Hepatocyte (in vitro differentiated cells): ENCODE measurements around the gene PTPRD. TPM values are rescaled to one million over a fixed set of nuclear protein-coding genes. Genes with fewer than 3 reads are reported as not detected.

Experiments
- DNase-seq: peaks from one replicate; pipeline ENCODE4 v3.0.0-alpha.2; 2016; ENCODE audit warnings: low spot score
- H2AFZ ChIP-seq: fragments of 200-600 bp; sonication (generic); 2 replicates; pipeline ENCODE4 v1.6.0; 2016; ENCODE audit warnings: antibody characterized with exemption, mild to moderate bottlenecking
- H3K27ac ChIP-seq: fragments of 200-600 bp; sonication (generic); 2 replicates; pipeline ENCODE4 v1.5.1; 2016; ENCODE audit warnings: mild to moderate bottlenecking
- H3K27me3 ChIP-seq: fragments of 200-600 bp; sonication (generic); 2 replicates; pipeline ENCODE4 v1.6.1; 2016
- H3K36me3 ChIP-seq: fragments of 200-600 bp; sonication (generic); replicated peaks from 2 replicates; pipeline ENCODE4 v1.5.1; 2016; ENCODE audit warnings: low read depth; ENCODE audit not compliant: insufficient read depth
- H3K4me1 ChIP-seq: fragments of 200-600 bp; sonication (generic); 2 replicates; pipeline ENCODE4 v1.5.1; 2016; ENCODE audit warnings: mild to moderate bottlenecking, moderate library complexity; ENCODE audit not compliant: insufficient read depth
- H3K4me2 ChIP-seq: fragments of 200-600 bp; sonication (generic); 2 replicates; pipeline ENCODE4 v1.6.0; 2016
- H3K4me3 ChIP-seq: fragments of 200-600 bp; sonication (generic); 2 replicates; pipeline ENCODE4 v1.5.1; 2016; ENCODE audit warnings: mild to moderate bottlenecking
- H3K79me2 ChIP-seq: fragments of 200-600 bp; sonication (generic); 2 replicates; pipeline ENCODE4 v1.6.0; 2017; ENCODE audit warnings: mild to moderate bottlenecking
- H3K9me2 ChIP-seq: fragments of 200-600 bp; sonication (generic); replicated peaks from 2 replicates; pipeline ENCODE4 v1.6.0; 2017; ENCODE audit warnings: mild to moderate bottlenecking; ENCODE audit not compliant: insufficient read depth
- H3K9me3 ChIP-seq: fragments of 200-600 bp; sonication (generic); 2 replicates; pipeline ENCODE4 v1.5.1; 2016; ENCODE audit warnings: low read depth, mild to moderate bottlenecking
- H4K20me1 ChIP-seq: fragments of 200-600 bp; sonication (generic); 2 replicates; pipeline ENCODE4 v1.6.0; 2016; ENCODE audit warnings: mild to moderate bottlenecking; ENCODE audit not compliant: insufficient read depth, poor library complexity, severe bottlenecking
- EZH2 ChIP-seq: fragments of 200-600 bp; sonication (generic); IDR thresholded peaks from 2 replicates; pipeline ENCODE4 v1.6.1; 2016; ENCODE audit warnings: antibody characterized with exemption, mild to moderate bottlenecking, borderline replicate concordance
- EZH2phosphoT487 ChIP-seq: fragments of 200-600 bp; sonication (generic); IDR thresholded peaks from one replicate; pipeline ENCODE4 v1.6.1; 2018; ENCODE audit warnings: antibody characterized with exemption, mild to moderate bottlenecking, low read depth, moderate library complexity; ENCODE audit not compliant: unreplicated experiment, severe bottlenecking
- WGBS: methylation state at CpG from one replicate; pipeline ENCODE4 v1.1.6; 2016; ENCODE audit warnings: low lambda C conversion rate; ENCODE audit errors: missing lambda C conversion rate; 5-methylcytosine and 5-hydroxymethylcytosine counted together
- polyA plus RNA-seq: library from polyadenylated mRNA; unstranded; fragments of >200 nt; fragmentation: Nextera tagmentation; extraction: Ambion mirVana; gene quantifications from 2 replicates; pipeline ENCODE4 v1.2.1, GENCODE V29; 2016
- total RNA-seq: library from RNA; depleted of rRNA; stranded (reverse); fragments of >200 nt; gene quantifications from 2 replicates; pipeline ENCODE4 v1.2.3, GENCODE V29; 2014
- TF ChIP-seq, protein P1 (sequence below): fragments of 200-600 bp; sonication (generic); IDR thresholded peaks from 2 replicates; pipeline ENCODE4 v1.5.1; 2016; ENCODE audit warnings: antibody characterized with exemption, mild to moderate bottlenecking; ENCODE audit not compliant: poor library complexity

Gene PTPRD
- total and polyA plus RNA-seq, 2 experiments from 2014 or later = 6.5 to 77.6 TPM

DNA sequence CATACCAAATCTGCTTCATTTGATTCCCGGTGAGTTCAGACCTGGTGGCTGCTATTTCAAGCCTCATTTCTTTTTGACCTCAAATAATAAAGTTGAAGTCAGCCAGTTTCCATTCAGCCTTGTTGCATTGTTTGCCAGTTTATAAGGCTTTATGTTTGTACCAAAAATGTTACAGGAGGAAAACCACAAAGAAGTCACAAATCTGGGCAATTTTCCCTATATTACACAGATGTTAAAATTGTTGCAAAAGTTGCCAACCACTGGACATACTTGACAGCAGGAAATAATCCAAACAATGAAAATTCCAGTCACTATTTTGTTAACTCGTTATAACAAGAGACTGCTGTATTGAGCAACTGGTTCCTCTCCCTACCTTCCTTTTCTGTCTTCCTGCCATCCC, 1488.2 kb downstream of the PTPRD start:
- Histone ChIP-seq H3K79me2 (no peaks in the 10 kb centered on the region), H3K27me3 (no peaks in the 10 kb centered on the region), H3K9me3 (no peaks in the 10 kb centered on the region), H3K36me3 (no peaks in the 10 kb centered on the region), H3K4me3 (no peak overlapping the region), H4K20me1 (no peaks in the 10 kb centered on the region), H3K4me1 (no peaks in the 10 kb centered on the region), H3K9me2 (no peaks in the 10 kb centered on the region), H3K27ac (no peak overlapping the region), H3K4me2 (no peak overlapping the region), H2AFZ (no peak overlapping the region)
- DNase-seq = no peak
- WGBS = 58% methylated on average over 2 of the region's 2 CpGs
- TF ChIP-seq EZH2phosphoT487 = no peak
- TF ChIP-seq, protein P1, sequence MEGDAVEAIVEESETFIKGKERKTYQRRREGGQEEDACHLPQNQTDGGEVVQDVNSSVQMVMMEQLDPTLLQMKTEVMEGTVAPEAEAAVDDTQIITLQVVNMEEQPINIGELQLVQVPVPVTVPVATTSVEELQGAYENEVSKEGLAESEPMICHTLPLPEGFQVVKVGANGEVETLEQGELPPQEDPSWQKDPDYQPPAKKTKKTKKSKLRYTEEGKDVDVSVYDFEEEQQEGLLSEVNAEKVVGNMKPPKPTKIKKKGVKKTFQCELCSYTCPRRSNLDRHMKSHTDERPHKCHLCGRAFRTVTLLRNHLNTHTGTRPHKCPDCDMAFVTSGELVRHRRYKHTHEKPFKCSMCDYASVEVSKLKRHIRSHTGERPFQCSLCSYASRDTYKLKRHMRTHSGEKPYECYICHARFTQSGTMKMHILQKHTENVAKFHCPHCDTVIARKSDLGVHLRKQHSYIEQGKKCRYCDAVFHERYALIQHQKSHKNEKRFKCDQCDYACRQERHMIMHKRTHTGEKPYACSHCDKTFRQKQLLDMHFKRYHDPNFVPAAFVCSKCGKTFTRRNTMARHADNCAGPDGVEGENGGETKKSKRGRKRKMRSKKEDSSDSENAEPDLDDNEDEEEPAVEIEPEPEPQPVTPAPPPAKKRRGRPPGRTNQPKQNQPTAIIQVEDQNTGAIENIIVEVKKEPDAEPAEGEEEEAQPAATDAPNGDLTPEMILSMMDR = no peak
- no peak for TF ChIP-seq EZH2

DNA sequence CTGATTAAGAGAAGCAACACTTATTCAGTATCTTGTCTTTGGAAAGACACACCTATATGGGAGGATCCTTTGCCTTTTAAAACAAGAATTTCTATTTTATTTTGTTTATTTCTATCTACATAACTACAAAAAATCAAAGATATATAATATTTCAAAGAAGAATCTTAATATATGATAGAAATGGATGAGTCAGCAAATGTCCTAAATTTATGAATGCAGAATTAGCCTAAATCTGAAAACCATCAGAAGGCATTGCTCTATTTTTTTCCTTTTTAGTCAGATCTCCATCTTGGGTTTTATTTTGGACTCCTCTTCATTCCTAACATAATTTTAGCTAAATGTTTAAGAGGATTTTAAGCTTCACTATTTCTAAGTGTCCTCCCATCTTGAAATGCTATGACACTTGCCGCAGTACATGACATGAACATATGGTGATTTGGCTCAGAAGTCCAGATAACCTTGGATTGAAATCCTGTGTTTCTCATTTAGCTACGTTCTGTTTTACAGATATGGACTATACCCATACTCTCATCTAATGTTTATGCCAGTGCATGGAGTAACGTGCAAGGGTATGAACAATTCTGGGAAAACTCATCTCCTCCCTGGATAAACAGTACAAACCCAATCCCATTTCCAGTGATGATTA, 1490.4 kb downstream of the PTPRD start:
- H3K79me2 ChIP-seq = no peaks in the 10 kb centered on the region
- no peaks in the 10 kb centered on the region for H3K4me1 ChIP-seq
- no peaks in the 10 kb centered on the region for H3K36me3 ChIP-seq
- TF ChIP-seq EZH2phosphoT487 = no peak
- no peak for TF ChIP-seq EZH2
- TF ChIP-seq, protein P1 = no peak
- H3K27me3 ChIP-seq = no peaks in the 10 kb centered on the region
- no peaks in the 10 kb centered on the region for H3K9me2 ChIP-seq
- no peak overlapping the region for H3K4me2 ChIP-seq
- H3K9me3 ChIP-seq = no peaks in the 10 kb centered on the region
- no peak overlapping the region for H2AFZ ChIP-seq
- no peak for DNase-seq
- no peaks in the 10 kb centered on the region for H4K20me1 ChIP-seq
- H3K27ac ChIP-seq = no peak overlapping the region
- H3K4me3 ChIP-seq = no peak overlapping the region
- 95% methylated on average over 3 of the region's 3 CpGs for WGBS

DNA sequence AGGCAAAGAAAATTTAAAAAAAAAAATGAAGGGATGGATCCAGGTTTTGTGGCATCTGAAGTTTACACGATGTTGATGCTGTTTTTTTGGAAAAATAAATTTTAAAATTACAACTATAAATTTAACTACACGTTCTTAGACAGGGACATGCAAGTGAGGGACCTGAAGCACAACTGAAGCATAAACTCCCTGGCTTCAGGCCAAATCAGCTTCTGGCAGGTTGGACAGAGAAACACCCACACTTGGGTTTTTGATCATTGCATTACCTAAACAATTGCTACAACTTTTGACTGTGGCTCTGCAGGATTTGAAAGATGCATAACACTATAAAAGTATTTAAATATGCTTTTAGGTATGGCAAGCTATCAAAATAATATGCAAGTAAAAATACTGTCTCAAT, 1494.9 kb downstream of the PTPRD start:
- H3K9me2 ChIP-seq = no peaks in the 10 kb centered on the region
- no peak overlapping the region for H3K4me3 ChIP-seq
- 66% methylated on average over 2 of the region's 2 CpGs for WGBS
- H3K9me3 ChIP-seq = no peaks in the 10 kb centered on the region
- no peaks in the 10 kb centered on the region for H3K27me3 ChIP-seq
- H3K4me2 ChIP-seq = no peak overlapping the region
- H3K36me3 ChIP-seq = no peaks in the 10 kb centered on the region
- DNase-seq = no peak
- no peaks in the 10 kb centered on the region for H3K4me1 ChIP-seq
- TF ChIP-seq, protein P1 = no peak
- TF ChIP-seq EZH2phosphoT487 (no peak), EZH2 (no peak)
- no peaks in the 10 kb centered on the region for H4K20me1 ChIP-seq
- H2AFZ ChIP-seq = no peak overlapping the region
- no peaks in the 10 kb centered on the region for H3K79me2 ChIP-seq
- H3K27ac ChIP-seq = no peak overlapping the region
